ENCODE data around the gene SGF29.
A peak's percentile ranks its signal among the peaks of the same experiment; 100 is the strongest.
"Not testable (repeated sequence)": the region's sequence is repeated elsewhere in the genome, so short reads cannot be mapped to it uniquely, and the experiment has no call there.

SGF29 gene

DNA sequence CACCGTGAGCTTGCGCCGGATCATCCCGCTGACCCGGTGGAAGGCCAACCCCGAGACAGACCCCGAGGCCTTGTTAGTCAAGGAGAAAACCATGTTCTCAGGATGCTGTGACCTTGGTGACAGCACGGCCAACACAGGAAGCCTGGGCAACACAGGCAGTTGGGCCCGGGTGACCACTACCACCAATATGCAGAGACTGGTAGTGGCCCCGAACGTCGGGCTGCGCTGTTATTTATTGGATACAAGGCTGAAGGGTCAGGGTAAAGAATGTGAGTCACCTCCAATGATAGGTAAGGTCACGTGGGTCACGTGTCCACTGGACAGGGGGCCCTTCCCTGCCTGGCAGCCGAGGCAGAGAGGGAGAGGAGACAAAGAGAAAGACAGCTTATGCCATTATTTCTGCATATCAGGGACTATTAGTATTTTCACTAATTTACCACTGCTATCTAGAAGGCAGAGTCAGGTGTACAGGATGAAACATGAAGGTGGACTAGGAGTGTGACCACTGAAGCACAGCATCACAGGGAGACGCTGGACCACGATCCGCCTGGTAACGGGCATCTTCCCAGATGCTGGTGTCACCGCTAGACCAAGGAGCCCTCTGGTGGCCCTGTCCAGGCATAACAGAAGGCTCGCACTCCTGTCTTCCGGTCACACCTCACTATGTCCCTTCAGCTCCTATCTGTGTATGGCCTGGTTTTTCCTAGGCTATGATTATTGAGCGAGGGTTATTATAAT, 61.9 kb downstream of the SGF29 start:
- DNase-seq, result peak; percentile 4

DNA sequence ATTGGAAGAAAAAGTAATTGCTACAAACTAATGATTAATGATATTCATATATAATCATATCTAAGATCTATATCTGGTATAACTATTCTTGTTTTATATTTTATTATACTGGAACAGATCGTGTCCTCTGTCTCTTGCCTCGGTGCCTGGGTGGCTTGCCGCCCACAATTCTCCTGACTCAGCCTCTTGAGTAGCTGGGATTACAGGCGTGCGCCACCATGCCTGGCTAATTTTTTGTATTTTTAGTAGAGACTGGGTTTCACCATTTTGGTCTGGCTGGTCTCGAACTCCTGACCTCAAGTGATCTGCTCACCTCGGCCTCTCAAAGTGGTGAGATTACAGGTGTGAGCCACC, 62.5 kb downstream of the SGF29 start:
- DNase-seq, result not testable (repeated sequence)

DNA sequence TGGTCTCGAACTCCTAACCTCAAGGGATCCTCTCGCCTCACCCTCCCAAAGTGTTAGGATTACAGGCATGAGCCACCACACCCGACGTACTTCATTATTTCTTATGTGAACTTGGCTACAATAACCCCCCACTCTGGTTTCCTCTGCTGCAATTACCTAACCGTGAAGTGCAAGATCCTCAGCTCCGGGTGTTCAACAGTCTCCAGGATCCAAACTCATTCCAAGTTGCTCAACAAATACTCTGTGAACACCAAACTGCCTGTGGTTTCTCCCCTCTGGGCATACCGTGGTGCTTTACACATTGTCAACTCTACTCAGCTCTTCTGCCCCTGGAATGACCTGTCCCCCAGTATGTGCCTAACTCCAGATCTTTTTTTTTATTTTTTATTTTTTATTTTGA, 62.9 kb downstream of the SGF29 start:
- no peak for DNase-seq

DNA sequence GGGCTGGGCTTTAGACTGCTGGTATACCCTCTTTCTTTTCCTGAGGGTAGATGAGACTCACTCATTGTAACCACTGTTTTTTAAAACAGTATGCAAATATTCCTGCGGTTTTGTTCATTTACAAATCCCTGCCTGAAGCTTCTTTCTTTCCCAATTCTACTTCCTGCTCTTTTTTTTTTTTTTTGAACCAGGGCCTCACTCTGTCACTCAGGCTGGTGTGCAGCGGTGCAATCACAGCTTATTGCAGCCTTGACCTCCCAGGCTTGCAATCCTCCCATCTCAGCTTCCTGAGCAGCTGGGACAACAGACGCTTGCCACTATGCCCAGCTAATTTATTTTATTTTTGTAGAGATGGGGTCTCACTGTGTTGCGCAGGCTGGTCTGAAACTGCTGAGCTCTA, 64.2 kb downstream of the SGF29 start:
- no peak for DNase-seq

DNA sequence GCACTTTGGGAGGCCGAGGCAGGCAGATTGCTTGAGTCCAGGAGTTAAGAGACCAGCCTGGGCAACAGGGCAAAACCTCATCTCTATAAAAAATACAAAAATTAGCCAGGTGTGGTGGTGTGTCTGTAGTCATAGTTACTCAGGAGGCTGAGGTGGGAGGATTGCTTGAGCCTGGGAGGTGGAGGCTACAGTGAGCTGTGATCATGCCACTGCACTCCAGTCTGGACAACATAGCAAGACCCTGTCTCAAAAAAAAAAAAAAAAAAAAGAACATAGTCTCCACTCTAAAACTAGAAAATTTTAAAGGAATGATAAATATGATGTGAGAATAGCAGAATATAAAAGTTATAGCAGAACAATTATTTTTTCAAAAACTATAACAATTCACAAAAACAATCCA, 66.6 kb downstream of the SGF29 start:
- not testable (repeated sequence) for DNase-seq

DNA sequence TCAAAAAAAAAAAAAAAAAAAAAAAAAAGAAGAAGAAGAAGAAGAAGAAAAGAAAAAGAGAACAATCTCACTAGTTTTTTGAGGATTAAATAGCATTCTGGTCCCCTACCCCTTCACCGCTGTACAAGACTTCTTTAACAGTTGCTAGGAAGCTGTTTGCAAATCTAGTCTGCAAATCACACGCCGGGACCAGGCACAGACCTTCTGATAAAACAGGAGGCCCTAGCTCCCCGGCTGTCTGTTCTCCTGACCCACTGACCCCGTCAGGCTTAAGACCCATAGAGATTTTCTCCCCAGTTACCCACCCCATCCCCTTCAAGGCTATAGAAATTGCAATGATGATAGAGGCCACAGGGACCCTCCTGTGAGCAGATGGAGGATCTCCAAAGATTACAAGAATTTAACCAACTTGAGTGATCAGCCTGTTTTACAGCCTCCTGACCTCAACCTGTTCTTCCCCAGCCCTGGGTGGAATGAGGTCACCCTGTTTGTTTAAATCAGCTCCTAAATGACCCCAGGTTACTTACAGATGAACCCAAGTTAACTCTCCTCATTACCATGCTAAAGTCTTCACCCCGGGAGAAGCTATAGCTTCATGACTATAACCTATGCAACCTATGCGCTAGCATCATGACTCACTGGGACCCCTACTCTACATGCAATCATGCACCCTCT, 67.9 kb downstream of the SGF29 start:
- no peak for DNase-seq

DNA sequence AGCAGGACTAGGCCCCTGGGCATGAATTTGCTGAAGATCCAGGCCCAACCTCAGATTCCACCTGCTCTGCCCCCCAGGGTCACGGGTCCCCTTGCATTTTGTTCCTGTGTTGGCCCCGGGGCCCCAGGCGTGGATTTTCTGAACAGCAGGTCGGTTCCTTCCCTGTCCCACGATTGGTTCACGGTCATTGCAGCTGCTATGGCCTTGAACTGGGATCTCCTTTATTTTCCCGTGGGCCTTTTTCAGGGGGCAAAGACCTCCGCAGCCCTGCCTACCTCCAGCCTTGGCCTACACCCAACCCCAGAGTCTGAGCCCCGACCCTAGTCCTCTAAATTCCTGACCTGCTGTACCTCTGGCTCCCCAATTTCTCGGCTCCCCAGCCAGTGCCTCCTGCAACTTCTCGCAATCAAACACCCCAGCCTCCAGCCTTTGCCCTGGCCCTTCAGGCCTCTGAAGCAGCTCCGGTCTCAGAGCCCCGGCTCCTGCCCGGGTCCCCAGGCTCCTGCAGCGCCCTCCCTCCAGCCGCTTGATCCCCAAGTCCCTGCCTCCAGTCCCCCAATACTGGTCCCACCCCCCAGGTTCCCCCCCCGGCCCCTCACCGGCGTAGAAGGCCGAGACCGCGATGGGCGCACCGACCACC, 68.9 kb downstream of the SGF29 start:
- not testable (repeated sequence) for DNase-seq

DNA sequence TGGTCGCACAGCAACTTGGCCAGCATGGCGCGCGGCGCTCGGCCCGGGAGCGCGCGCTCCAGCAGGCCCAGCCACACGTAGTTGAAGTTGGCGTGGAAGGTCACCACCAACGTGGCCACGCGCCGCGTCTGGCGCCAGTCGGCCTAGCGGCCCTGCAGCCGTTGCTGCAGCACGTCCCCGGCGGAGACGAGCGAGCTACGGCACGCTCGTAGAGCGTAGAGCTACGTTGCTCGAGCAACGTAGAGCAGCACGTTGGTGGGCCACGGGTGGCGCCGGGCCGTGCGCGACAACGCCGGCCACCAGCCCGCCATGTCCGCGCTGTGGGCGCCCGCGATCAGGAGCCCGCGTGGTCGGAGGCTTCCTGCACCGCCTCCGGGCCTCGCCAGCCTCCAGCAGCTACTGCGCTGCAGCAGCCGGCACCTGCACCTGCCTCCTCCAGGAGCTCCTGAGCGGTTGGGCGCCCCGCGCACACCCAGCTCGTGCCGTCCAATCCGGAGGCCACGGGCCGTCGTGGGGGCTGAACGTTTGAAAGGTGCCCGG, 69.5 kb downstream of the SGF29 start:
- peak; percentile 77 for DNase-seq

DNA sequence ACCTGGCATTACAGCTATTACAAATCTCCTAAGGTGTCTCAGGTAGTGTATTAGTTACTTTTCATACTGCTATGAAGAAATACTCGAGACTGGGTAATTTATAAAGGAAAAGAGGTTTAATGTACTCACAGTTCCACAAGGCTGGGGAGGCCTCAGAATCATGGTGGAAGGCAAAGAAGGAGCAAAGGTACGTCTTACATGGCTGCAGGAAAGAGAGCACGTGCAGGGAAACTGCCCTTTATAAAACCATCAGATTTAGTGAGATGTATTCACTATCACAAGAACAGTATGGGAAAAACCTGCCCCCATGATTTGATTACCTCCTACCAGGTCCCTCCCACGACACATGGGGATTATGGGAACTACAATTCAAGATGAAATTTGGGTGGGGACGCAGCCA, 77.2 kb downstream of the SGF29 start:
- not testable (repeated sequence) for DNase-seq

DNA sequence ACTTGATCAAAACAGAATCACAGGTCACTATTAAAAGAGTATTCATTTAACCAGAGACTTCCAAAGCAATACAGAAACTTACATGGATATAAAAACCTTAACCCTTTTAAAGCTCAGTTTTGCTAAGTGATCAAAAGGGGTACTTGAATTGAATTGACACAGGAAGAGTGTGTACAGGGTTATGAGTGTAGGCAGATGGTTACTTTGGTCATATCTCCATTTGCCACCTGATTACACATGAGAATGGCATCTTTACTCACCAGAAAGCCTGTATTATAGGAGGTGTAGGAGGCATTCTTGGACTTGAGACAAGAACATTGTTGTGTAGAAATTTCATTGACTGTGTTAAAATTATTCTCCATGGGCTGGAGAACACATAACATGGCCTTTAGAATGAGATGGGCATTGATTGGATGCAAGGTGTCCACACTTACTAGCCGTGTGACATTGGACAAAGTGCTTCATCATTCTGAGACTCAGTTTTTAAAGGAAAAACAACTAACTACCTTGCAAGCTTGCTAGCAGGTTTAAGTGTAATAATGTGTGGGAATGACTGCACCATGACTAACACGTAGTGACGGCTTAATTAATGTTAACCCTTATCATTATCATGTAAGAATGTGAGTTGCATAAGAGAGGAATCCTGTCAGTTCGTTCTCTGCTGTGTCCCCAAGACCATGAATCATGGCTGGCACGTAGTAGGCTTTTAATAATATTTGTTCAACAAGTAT, 82.5 kb downstream of the SGF29 start:
- not testable (repeated sequence) for DNase-seq

DNA sequence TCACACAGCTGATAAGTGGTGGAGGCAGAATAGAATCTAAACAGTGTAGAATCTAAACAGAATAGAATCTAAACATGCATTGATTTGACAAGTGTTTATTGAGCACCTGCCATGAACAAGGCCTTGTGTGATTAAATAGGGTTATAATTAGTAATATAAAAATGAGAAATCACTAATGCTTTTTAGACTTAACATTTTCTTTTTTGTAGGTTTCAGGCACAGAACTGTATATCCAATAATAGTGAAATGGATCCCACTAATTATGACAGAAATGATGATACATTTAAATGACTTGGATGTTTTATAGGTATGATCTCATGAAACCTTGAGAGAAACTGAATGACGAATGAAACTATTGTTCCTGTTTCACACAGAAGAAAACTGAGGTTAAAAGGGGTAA, 84.0 kb downstream of the SGF29 start, which contains the start of gene NPIPB8:
NPIPB8 (plus strand) TSS at position 301 of the 400 bp plus-strand sequence. CDS start 296 bp downstream, outside the sequence.
- DNase-seq, result not testable (repeated sequence)

DNA sequence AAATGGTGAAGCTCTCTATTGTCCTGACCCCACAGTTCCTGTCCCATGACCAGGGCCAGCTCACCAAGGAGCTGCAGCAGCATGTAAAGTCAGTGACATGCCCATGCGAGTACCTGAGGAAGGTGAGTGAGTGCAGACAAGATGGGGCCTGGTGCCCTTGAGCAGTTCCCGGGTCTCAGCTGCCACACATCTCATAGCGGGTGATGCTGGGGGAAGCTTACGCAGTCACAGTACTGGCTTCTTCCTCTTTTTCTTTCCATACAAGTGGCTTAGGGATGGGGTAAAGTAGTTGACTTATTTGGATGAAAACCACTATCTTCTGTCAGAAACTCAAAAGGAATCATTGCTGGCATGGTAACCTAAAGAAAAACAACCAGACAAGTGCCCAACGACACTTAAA, 84.6 kb downstream of the SGF29 start:
- not testable (repeated sequence) for DNase-seq

DNA sequence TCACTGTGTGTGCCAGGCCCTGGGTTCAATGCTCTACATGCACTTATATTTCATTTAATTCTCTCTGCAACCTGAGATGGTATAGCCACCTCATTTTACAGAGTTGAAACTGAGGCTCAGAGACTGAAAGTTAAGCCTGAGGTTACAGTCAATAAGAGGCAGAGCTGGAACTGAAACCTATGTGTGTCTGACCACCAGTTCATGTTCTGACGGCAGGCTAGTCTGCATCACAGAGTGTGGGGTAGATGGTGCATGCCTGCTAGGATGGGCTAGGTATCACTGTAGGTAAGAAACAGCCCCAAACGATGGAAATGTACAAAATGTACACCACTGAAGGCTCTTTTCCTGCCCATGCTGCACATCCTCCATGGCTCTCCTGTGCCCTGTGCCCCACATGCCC, 86.2 kb downstream of the SGF29 start:
- not testable (repeated sequence) for DNase-seq
